GM19193 (cell line): ENCODE results near the gene PLA2G3.

Experiments used
- POLR2A ChIP-seq: IDR thresholded peaks from 4 replicates; pipeline ENCODE4 v1.6.1; 2011; ENCODE audit not compliant: insufficient read depth, insufficient read length; ENCODE audit errors: extremely low read depth

The PLA2G3 gene

GRCh38 chr22:31099841-31100761 is 40.2 kb downstream of the PLA2G3 start:
- no peak for TF ChIP-seq POLR2A

- TF ChIP-seq POLR2A = no peak
Observed at GRCh38 chr22:31099386-31099785, 40.9 kb downstream of the PLA2G3 start.

DNA sequence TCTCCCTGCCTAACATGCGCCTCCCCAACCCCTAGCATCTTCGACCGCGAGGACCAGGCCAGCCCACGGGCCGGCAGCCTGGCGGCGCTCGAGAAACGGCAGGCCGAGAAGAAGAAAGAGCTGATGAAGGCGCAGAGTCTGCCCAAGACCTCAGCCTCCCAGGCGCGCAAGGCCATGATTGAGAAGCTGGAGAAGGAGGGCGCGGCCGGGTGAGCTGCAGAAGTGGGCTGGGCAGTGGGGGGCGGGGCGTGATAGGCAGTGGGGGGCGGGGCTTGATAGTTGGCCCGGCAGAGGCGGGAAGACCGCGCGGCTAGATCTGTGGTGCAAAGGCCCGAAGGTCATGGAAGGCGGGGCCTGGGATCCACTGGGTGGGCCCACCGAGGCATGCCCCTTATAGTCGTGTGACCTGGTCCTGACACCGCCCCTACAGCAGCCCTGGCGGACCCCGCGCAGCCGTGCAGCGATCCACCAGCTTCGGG is 41.6 kb downstream of the PLA2G3 start:
- no peak for TF ChIP-seq POLR2A

GRCh38 chr22:31097941-31098631 is 42.2 kb downstream of the PLA2G3 start:
- no peak for TF ChIP-seq POLR2A

DNA sequence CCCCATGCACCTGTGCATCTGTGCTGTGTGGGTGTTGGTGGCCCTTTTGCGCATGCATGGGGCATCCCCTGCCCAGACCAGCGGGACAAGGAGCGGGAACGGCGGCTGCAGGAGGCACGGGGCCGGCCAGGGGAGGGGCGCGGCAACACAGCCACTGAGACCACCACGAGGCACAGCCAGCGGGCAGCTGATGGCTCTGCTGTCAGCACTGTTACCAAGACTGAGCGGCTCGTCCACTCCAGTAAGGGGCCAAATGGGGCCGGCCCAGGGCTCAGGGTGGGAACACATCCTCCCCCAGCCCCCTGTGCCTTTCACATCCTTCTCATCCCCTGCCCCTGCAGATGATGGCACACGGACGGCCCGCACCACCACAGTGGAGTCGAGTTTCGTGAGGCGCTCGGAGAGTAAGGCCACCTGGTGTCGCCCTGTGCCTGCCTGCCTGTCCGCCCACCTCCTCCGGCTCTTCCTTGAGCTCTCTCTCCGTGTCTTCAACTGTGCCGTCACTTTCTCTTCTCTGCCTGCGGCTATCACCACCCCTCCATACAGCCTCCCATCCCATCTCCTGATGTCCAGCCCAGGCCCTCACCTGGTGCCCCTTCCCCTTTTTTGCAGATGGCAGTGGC is 43.5 kb downstream of the PLA2G3 start:
- no peak for TF ChIP-seq POLR2A

- TF ChIP-seq POLR2A = no peak
Observed at GRCh38 chr22:31095637-31096249, 44.6 kb downstream of the PLA2G3 start.

- no peak for TF ChIP-seq POLR2A
Observed at GRCh38 chr22:31094741-31095140, 45.6 kb downstream of the PLA2G3 start.

- no peak for TF ChIP-seq POLR2A
Observed at GRCh38 chr22:31094021-31094551, 46.2 kb downstream of the PLA2G3 start.

DNA sequence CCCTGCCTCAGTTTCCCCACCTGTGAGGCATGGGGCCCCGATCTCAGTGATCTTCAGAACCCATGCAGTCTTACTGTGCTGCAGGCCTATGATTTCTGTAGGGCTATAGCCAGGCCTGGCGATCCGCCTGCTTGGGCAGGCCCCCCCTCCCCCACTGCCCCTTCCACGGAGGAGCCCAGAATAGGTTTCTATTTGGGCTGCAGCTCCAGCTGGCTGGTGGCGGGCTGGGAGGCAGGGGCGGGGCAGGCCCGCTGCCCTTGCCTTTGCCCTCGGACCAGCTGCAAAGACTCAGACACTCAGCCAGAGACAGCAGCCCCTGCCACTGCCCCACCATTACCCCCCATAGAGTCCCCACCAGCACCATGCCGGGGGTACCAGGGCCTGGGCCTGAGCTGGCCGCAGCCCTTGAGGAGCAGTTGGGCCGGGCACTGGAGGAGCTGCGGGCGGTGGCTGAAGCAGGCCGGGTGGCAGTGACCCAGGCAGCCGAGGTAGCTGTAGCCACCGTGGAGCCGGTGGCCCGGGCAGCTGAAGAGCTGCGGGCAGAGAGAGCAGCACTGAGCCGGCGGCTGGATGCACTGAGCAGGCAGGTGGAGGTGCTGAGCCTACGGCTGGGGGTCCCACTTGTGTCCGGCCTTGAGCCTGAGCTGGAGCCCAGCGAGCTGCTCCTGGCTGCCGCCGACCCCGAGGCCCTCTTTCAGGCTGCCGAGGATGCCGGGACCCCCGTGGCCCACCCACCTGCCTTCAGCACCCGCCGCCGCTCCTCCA is 47.0 kb downstream of the PLA2G3 start:
- TF ChIP-seq POLR2A = no peak

- TF ChIP-seq POLR2A = no peak
Observed at GRCh38 chr22:31092161-31092560, 48.1 kb downstream of the PLA2G3 start.

GRCh38 chr22:31091106-31091975 is 49.0 kb downstream of the PLA2G3 start:
- no peak for TF ChIP-seq POLR2A

- no peak for TF ChIP-seq POLR2A
Observed at GRCh38 chr22:31090217-31091085, 49.9 kb downstream of the PLA2G3 start.

GRCh38 chr22:31089160-31090100 is 50.9 kb downstream of the PLA2G3 start:
- no peak for TF ChIP-seq POLR2A
